IPS DF 19.7 (cell line): ENCODE measurements around the gene ASIP.
A peak's percentile ranks its signal among the peaks of the same experiment; 100 is the strongest.

Experiments used
- DNase-seq: peaks from one replicate; pipeline ENCODE4 v3.0.0-alpha.2; 2013; ENCODE audit warnings: low read depth, low spot score

ASIP gene

GRCh38 chr20:34311118-34312023 is 70.1 kb downstream of the ASIP start:
- no peak for DNase-seq

GRCh38 chr20:34312024-34312460 is 70.8 kb downstream of the ASIP start:
- DNase-seq: no peak

- DNase-seq: peak; percentile 78
Observed at GRCh38 chr20:34312544-34313217, 71.5 kb downstream of the ASIP start.

GRCh38 chr20:34315236-34315635 is 74.0 kb downstream of the ASIP start:
- DNase-seq: no peak

GRCh38 chr20:34316196-34316814 is 75.1 kb downstream of the ASIP start:
- DNase-seq: no peak
